Pancreas (tissue), 10 donors: ENCODE results near the gene C18orf32. TPM values are rescaled to one million over a fixed set of nuclear protein-coding genes. Genes with fewer than 3 reads are reported as not detected.

Source experiments
- ATAC-seq, 4 donors: fragments of 200-7000 bp; cut with Tn5 transposase; one replicate each; pipeline versions ENCODE4 v1.8.0 to v1.9.1; 2020; ENCODE audit warnings: mild to moderate bottlenecking in 4 of 4, moderate library complexity in 4 of 4
- DNase-seq, 6 donors: peaks; one replicate each; pipeline ENCODE4 v3.0.0-alpha.2; 2020
- FAIRE-seq: peaks from 2 replicates; lab custom pipeline; 2012; peaks lifted over from hg19 to GRCh38; lab: Jason Lieb, UNC
- H3K27ac ChIP-seq, 4 donors: fragments of 200-600 bp; sonication (generic); 1 replicate in 3 of 4; 2 replicates in 1 of 4; pipeline versions ENCODE4 v1.5.0 to v1.8.0; 2020
- H3K27me3 ChIP-seq, 4 donors: fragments of 200-600 bp; one replicate each; pipeline ENCODE4 v1.8.0; 2021
- H3K36me3 ChIP-seq, 3 donors: fragments of 200-600 bp; sonication (generic) in 1 of 3; one replicate each; pipeline versions ENCODE4 v1.5.0 to v1.8.0; 2020 to 2021
- H3K4me1 ChIP-seq, 3 donors: fragments of 200-600 bp; one replicate each; pipeline ENCODE4 v1.8.0; 2021
- H3K4me3 ChIP-seq, 4 donors: fragments of 200-600 bp; sonication (generic) in 2 of 4; one replicate each; pipeline versions ENCODE4 v1.5.0 to v1.8.0; 2020 to 2021
- H3K9me3 ChIP-seq, 4 donors: fragments of 200-600 bp; one replicate each; pipeline ENCODE4 v1.8.0; 2021
- WGBS, 2 donors: extraction: QIAGEN DNeasy Blood & Tissue Kit; methylation state at CpG; one replicate each; pipeline ENCODE4 v1.1.7; 2013; 5-methylcytosine and 5-hydroxymethylcytosine counted together
- intact Hi-C, 3 donors: fragments of 100-400 bp; cut with DNase I; formaldehyde crosslinking; loops; one replicate each; pipeline versions ENCODE4 v1.11.1 to v1.14.2; 2022
- polyA plus RNA-seq, 2 donors: library from polyadenylated mRNA; stranded (reverse); fragments of 200-250 nt; gene quantifications; one replicate each; pipeline ENCODE4 v1.2.3, GENCODE V29; 2013
- total RNA-seq, 6 donors: library from RNA; stranded (reverse); fragmentation: NEBNext Ultra II Directional in 4 of 6; extraction: Animal tissue kit (Norgen Biotek cat#: 25700) in 4 of 6; gene quantifications; one replicate each; pipeline versions ENCODE4 v1.2.1 to v1.2.4, GENCODE V29; 2021 to 2023
- TF ChIP-seq, protein P1 (sequence below), 4 donors: fragments of 200-600 bp; sonication (generic) in 3 of 4; IDR thresholded peaks; one replicate each; pipeline versions ENCODE4 v1.5.0 to v1.8.0; 2021; ENCODE audit warnings: antibody characterized with exemption in 4 of 4
- donor health status: healthy with polysubstance abuse.
- donor health status: DM: no; HTN: no; CAD: no; lungs with moderate emphysema.
- donor health status: DM: no; HTN: no; CAD: no.
- donor health status: control.
- donor health status: control.
- donor health status: Bipolar disorder and iron deficiency.
- donor health status: DM: yes; HTN: yes; CAD: no.
- donor health status: DM: no; HTN: no; CAD: no.
- donor health status: DM: no; HTN: no; CAD: no.
- donor health status: DM: yes; HTN: yes; CAD: no.

Gene C18orf32
- total and polyA plus RNA-seq, 8 donors, result 19.5 to 49.7 (median 28.1) TPM

- TF ChIP-seq, protein P1, sequence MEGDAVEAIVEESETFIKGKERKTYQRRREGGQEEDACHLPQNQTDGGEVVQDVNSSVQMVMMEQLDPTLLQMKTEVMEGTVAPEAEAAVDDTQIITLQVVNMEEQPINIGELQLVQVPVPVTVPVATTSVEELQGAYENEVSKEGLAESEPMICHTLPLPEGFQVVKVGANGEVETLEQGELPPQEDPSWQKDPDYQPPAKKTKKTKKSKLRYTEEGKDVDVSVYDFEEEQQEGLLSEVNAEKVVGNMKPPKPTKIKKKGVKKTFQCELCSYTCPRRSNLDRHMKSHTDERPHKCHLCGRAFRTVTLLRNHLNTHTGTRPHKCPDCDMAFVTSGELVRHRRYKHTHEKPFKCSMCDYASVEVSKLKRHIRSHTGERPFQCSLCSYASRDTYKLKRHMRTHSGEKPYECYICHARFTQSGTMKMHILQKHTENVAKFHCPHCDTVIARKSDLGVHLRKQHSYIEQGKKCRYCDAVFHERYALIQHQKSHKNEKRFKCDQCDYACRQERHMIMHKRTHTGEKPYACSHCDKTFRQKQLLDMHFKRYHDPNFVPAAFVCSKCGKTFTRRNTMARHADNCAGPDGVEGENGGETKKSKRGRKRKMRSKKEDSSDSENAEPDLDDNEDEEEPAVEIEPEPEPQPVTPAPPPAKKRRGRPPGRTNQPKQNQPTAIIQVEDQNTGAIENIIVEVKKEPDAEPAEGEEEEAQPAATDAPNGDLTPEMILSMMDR (IDR thresholded peaks at IDR 0.05), result no peak
- intact Hi-C loops, result no loop called here
Measured at GRCh38 chr18:49444581-49444980, 42.5 kb downstream of the C18orf32 start.

DNA sequence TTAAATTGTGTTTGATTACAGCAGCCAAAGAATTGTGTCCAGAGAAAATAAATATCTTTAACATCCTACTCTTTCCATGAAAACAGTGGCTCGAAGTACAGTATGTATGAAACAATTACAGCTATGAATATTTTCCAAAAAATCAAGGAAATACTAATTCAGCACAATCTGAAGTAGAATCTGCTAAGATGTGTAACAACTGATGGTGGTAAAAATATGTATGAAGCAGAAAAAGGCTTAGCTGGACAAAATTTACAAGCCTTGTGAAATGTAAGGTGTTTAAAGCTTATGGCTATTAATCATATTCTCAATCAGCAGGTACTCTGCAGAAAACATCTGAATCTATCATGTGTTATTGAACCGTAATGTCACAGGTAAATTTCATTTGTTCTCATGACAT, 43.2 kb downstream of the C18orf32 start:
- Histone ChIP-seq H3K4me1 (no peaks in the 10 kb centered on the region), H3K4me3 (no peak overlapping the region), H3K27me3 (no peaks in the 10 kb centered on the region), H3K9me3 (peaks cover 0 to 4% (median 0%) of the 10 kb centered on the region in 4 donors), H3K36me3 (no peaks in the 10 kb centered on the region), H3K27ac (no peak overlapping the region)
- FAIRE-seq (no peak), DNase-seq (no peak), ATAC-seq (no peak)
- intact Hi-C loops, result no loop called here
- 97% methylated on average over 2 of the region's 2 CpGs for WGBS, 2 donors
- TF ChIP-seq, protein P1 (IDR thresholded peaks at IDR 0.05), result no peak

More at GRCh38 chr18:49444581-49444980, 42.5 kb downstream of the C18orf32 start:
- FAIRE-seq, result no peak
- H3K36me3 ChIP-seq, result no peaks in the 10 kb centered on the region
- H3K9me3 ChIP-seq, result peaks cover 0 to 4% (median 0%) of the 10 kb centered on the region in 4 donors
- ATAC-seq, result no peak
- H3K27ac ChIP-seq, result no peak overlapping the region
- no peaks in the 10 kb centered on the region for H3K4me1 ChIP-seq
- no peaks in the 10 kb centered on the region for H3K27me3 ChIP-seq
- WGBS, 2 donors, result 78 to 85% methylated on average over 3 of the region's 3 CpGs
- H3K4me3 ChIP-seq, result no peak overlapping the region
- DNase-seq, result no peak

- no peak overlapping the region for H3K4me3 ChIP-seq
- no peak overlapping the region for H3K27ac ChIP-seq
- WGBS, 2 donors, result 95 to 96% methylated on average over 7 of the region's 7 CpGs
- ATAC-seq (no peak), FAIRE-seq (no peak), DNase-seq (no peak)
- intact Hi-C loops, result no loop called here
- no peaks in the 10 kb centered on the region for H3K4me1 ChIP-seq
- H3K27me3 ChIP-seq, result no peaks in the 10 kb centered on the region
- H3K36me3 ChIP-seq, result no peaks in the 10 kb centered on the region
- H3K9me3 ChIP-seq, result no peaks in the 10 kb centered on the region
- TF ChIP-seq, protein P1 (IDR thresholded peaks at IDR 0.05), result no peak
Measured at GRCh38 chr18:49441338-49441938, 45.6 kb downstream of the C18orf32 start.

DNA sequence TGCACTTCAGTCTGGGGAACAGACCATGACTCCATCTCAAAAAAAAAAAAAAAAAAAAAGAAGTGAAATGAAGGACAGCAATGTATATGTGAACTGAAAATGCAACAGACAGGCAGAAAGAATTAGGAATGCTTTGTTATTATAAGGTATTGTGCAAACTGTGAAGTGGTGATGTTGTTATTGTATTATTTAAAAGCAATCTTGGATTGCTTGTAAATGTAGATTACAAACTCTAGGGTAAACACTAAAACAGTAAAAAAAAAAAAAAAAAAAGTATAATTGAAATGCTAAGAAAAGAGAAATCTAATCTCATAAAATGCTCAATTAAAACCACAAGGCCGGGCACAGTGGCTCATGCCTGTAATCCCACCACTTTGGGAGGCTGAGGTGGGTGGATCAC, 51.9 kb downstream of the C18orf32 start:
- no peaks in the 10 kb centered on the region for H3K4me1 ChIP-seq
- no peaks in the 10 kb centered on the region for H3K36me3 ChIP-seq
- TF ChIP-seq, protein P1 (IDR thresholded peaks at IDR 0.05), result no peak
- no peak overlapping the region for H3K27ac ChIP-seq
- no peak for DNase-seq
- H3K9me3 ChIP-seq, result no peaks in the 10 kb centered on the region
- intact Hi-C loops, result no loop called here
- FAIRE-seq, result no peak
- no peaks in the 10 kb centered on the region for H3K27me3 ChIP-seq
- no peak for ATAC-seq
- no peak overlapping the region for H3K4me3 ChIP-seq
- 75 to 77% methylated on average over 1 of the region's 1 CpG for WGBS, 2 donors

DNA sequence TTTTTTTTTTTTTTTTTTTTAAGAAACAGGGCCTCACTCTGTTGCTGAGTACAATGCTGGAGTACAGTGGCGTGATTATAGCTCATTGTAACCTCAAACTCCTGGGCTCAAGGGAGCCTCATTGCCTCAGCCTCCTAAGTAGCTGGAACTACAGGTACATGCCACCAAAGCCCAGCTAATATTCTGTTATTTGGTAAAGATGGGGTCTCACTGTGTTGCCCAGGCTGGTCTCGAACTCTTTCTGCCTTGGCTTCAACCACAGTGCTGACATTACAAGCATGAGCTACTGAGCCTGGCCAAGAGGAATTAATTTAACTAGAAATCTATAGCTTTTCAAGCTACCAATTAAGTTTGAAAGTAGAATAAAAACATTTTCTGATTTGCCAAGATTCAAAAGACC, 54.4 kb downstream of the C18orf32 start:
- DNase-seq (no peak), FAIRE-seq (no peak), ATAC-seq (no peak)
- Histone ChIP-seq H3K36me3 (no peaks in the 10 kb centered on the region), H3K4me3 (no peak overlapping the region), H3K27me3 (no peaks in the 10 kb centered on the region), H3K27ac (no peak overlapping the region), H3K9me3 (no peaks in the 10 kb centered on the region), H3K4me1 (no peaks in the 10 kb centered on the region)
- 97 to 98% methylated on average over 2 of the region's 2 CpGs for WGBS, 2 donors
- TF ChIP-seq, protein P1 (IDR thresholded peaks at IDR 0.05), result no peak
- intact Hi-C loops, result no loop called here
